GM23338 (cell line): Measurements from ENCODE around the gene MECP2. TPM values are rescaled to one million over a fixed set of nuclear protein-coding genes. Genes with fewer than 3 reads are reported as not detected.

Experiments
- ATAC-seq: fragments of 200-7000 bp; cut with Tn5 transposase; 3 replicates; pipeline ENCODE4 v1.9.1; 2020
- DNase-seq: peaks from one replicate; pipeline ENCODE4 v3.0.0-alpha.2; 2015; ENCODE audit warnings: low spot score
- H2AFZ ChIP-seq: fragments of 200-600 bp; sonication (generic); 2 replicates; pipeline ENCODE4 v1.8.0; 2016; ENCODE audit warnings: antibody characterized with exemption, mild to moderate bottlenecking, moderate library complexity
- H3F3A ChIP-seq: fragments of 200-600 bp; sonication (generic); replicated peaks from 2 replicates; pipeline ENCODE4 v1.8.0; 2017; ENCODE audit warnings: antibody characterized with exemption, mixed run types, low read depth
- H3K27ac ChIP-seq: fragments of 200-600 bp; sonication (generic); 2 replicates; pipeline ENCODE4 v1.6.1; 2016; ENCODE audit warnings: low read depth
- H3K27me3 ChIP-seq: fragments of 200-600 bp; sonication (generic); 2 replicates; pipeline ENCODE4 v1.8.0; 2016; ENCODE audit warnings: mild to moderate bottlenecking, mixed run types, moderate library complexity; ENCODE audit not compliant: insufficient read depth
- H3K36me3 ChIP-seq: fragments of 200-600 bp; sonication (generic); 2 replicates; pipeline ENCODE4 v1.8.0; 2016; ENCODE audit warnings: mild to moderate bottlenecking; ENCODE audit not compliant: insufficient read depth
- H3K4me1 ChIP-seq: fragments of 200-600 bp; sonication (generic); 2 replicates; pipeline ENCODE4 v1.8.0; 2016; ENCODE audit warnings: mild to moderate bottlenecking, moderate library complexity; ENCODE audit not compliant: insufficient read depth
- H3K4me2 ChIP-seq: fragments of 200-600 bp; sonication (generic); 2 replicates; pipeline ENCODE4 v1.7.1; 2017; ENCODE audit warnings: mixed run types
- H3K4me3 ChIP-seq: fragments of 200-600 bp; sonication (generic); 2 replicates; pipeline ENCODE4 v1.6.1; 2016; ENCODE audit warnings: mixed run types
- H3K79me2 ChIP-seq: fragments of 200-600 bp; sonication (generic); replicated peaks from 2 replicates; pipeline ENCODE4 v1.8.0; 2017; ENCODE audit warnings: mild to moderate bottlenecking; ENCODE audit not compliant: insufficient read depth
- H3K9me2 ChIP-seq: fragments of 200-600 bp; sonication (generic); 2 replicates; pipeline ENCODE4 v1.8.0; 2017; ENCODE audit not compliant: insufficient read depth
- H4K20me1 ChIP-seq: fragments of 200-600 bp; sonication (generic); replicated peaks from 2 replicates; pipeline ENCODE4 v1.8.0; 2017; ENCODE audit warnings: mild to moderate bottlenecking; ENCODE audit not compliant: insufficient read depth
- H3K27ac Mint-ChIP-seq: 2 replicates; pipeline ENCODE4 v1.8.0; 2020; ENCODE audit warnings: inconsistent platforms, mild to moderate bottlenecking, moderate library complexity, mixed read lengths
- H3K27me3 Mint-ChIP-seq: 3 replicates; pipeline ENCODE4 v1.8.0; 2022; ENCODE audit warnings: low read depth, mild to moderate bottlenecking, moderate library complexity, mixed read lengths, inconsistent platforms; ENCODE audit not compliant: insufficient read depth, poor library complexity
- H3K36me3 Mint-ChIP-seq: 3 replicates; pipeline ENCODE4 v1.8.0; 2021; ENCODE audit warnings: low read depth, mild to moderate bottlenecking, inconsistent platforms, moderate library complexity, mixed read lengths
- H3K4me1 Mint-ChIP-seq: 3 replicates; pipeline ENCODE4 v1.8.0; 2020; ENCODE audit warnings: mild to moderate bottlenecking, inconsistent platforms, mixed read lengths
- H3K4me3 Mint-ChIP-seq: 3 replicates; pipeline ENCODE4 v1.8.0; 2021; ENCODE audit warnings: moderate library complexity, mild to moderate bottlenecking, inconsistent platforms, mixed read lengths
- H3K9me3 Mint-ChIP-seq: 3 replicates; pipeline ENCODE4 v1.8.0; 2020; ENCODE audit warnings: moderate library complexity, mild to moderate bottlenecking, inconsistent platforms, mixed read lengths
- CREB1 ChIP-seq: fragments of 250-450 bp; sonication (Bioruptor Pico); IDR thresholded peaks from 2 replicates; pipeline ENCODE4 v1.5.0; 2020; ENCODE audit warnings: low read depth, mild to moderate bottlenecking, moderate library complexity
- EZH2 ChIP-seq: fragments of 200-600 bp; sonication (generic); IDR thresholded peaks from one replicate; pipeline ENCODE4 v1.8.0; 2017; ENCODE audit warnings: antibody characterized with exemption, mild to moderate bottlenecking, low read depth; ENCODE audit not compliant: unreplicated experiment
- EZH2phosphoT487 ChIP-seq: fragments of 200-600 bp; sonication (generic); IDR thresholded peaks from one replicate; pipeline ENCODE4 v1.8.1; 2018; ENCODE audit warnings: antibody characterized with exemption; ENCODE audit not compliant: unreplicated experiment
- JUNB ChIP-seq: IDR thresholded peaks from one replicate; pipeline ENCODE4 v1.6.1; 2016; ENCODE audit warnings: antibody characterized with exemption; ENCODE audit not compliant: unreplicated experiment
- NANOG ChIP-seq: IDR thresholded peaks from 2 replicates; pipeline ENCODE4 v1.6.1; 2016; ENCODE audit warnings: antibody characterized with exemption, borderline replicate concordance
- POLR2AphosphoS5 ChIP-seq: IDR thresholded peaks from 2 replicates; pipeline ENCODE4 v1.6.1; 2016; ENCODE audit warnings: antibody characterized with exemption, low read depth
- STAT1 ChIP-seq: IDR thresholded peaks from one replicate; pipeline ENCODE4 v1.6.1; 2016; ENCODE audit warnings: antibody characterized with exemption; ENCODE audit not compliant: unreplicated experiment
- ZNF114 ChIP-seq: fragments of 250-450 bp; sonication (Bioruptor Pico); IDR thresholded peaks from 2 replicates; pipeline ENCODE4 v1.5.0; 2020; ENCODE audit warnings: mild to moderate bottlenecking, moderate library complexity
- ZNF331 ChIP-seq: fragments of 250-450 bp; sonication (Bioruptor Pico); IDR thresholded peaks from 2 replicates; pipeline ENCODE4 v1.5.0; 2020; ENCODE audit warnings: low read depth, mild to moderate bottlenecking, moderate library complexity
- ZNF462 ChIP-seq: fragments of 250-450 bp; sonication (Bioruptor Pico); IDR thresholded peaks from 2 replicates; pipeline ENCODE4 v1.5.0; 2020; ENCODE audit warnings: mild to moderate bottlenecking, moderate library complexity
- polyA plus RNA-seq: library from polyadenylated mRNA; unstranded; fragments of >200 nt; fragmentation: Nextera tagmentation; extraction: Ambion mirVana; gene quantifications from 2 replicates; pipeline ENCODE4 v1.2.1, GENCODE V29; 2016
- total RNA-seq: library from RNA; depleted of rRNA; stranded (reverse); fragments of >200 nt; shearing (Covaris generic); gene quantifications from 2 replicates; pipeline ENCODE4 v1.2.3, GENCODE V29; 2014
- TF ChIP-seq, protein P1 (sequence below): IDR thresholded peaks from 2 replicates; pipeline ENCODE4 v1.6.1; 2016; ENCODE audit warnings: antibody characterized with exemption
- TF ChIP-seq, protein P2 (sequence below), 2 experiments: fragments of 200-600 bp in 1 of 2; sonication (generic) in 1 of 2; conservative IDR thresholded peaks; 2 replicates each; pipeline versions ENCODE4 v1.5.1 to v1.6.1; 2016 to 2017; ENCODE audit warnings: antibody characterized with exemption in 2 of 2, low read depth in 2 of 2, mild to moderate bottlenecking in 2 of 2, moderate library complexity in 1 of 2

The MECP2 gene
- total and polyA plus RNA-seq, 2 experiments from 2014 or later, result 27.7 to 32.7 TPM

- TF ChIP-seq JUNB, result no peak
- no peak for TF ChIP-seq ZNF331 (CRISPR knock-in tag)
- no peak for TF ChIP-seq CREB1 (CRISPR knock-in tag)
- TF ChIP-seq STAT1, result no peak
- no peak for TF ChIP-seq ZNF114 (CRISPR knock-in tag)
- TF ChIP-seq, protein P1, sequence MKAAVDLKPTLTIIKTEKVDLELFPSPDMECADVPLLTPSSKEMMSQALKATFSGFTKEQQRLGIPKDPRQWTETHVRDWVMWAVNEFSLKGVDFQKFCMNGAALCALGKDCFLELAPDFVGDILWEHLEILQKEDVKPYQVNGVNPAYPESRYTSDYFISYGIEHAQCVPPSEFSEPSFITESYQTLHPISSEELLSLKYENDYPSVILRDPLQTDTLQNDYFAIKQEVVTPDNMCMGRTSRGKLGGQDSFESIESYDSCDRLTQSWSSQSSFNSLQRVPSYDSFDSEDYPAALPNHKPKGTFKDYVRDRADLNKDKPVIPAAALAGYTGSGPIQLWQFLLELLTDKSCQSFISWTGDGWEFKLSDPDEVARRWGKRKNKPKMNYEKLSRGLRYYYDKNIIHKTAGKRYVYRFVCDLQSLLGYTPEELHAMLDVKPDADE, result no peak
- no peak for TF ChIP-seq EZH2
- TF ChIP-seq POLR2AphosphoS5, result no peak
- TF ChIP-seq EZH2phosphoT487, result no peak
Measured at GRCh38 chrX:154019633-154020528, 77.6 kb downstream of the MECP2 start, which contains the start of gene IRAK1 (continued).

DNA sequence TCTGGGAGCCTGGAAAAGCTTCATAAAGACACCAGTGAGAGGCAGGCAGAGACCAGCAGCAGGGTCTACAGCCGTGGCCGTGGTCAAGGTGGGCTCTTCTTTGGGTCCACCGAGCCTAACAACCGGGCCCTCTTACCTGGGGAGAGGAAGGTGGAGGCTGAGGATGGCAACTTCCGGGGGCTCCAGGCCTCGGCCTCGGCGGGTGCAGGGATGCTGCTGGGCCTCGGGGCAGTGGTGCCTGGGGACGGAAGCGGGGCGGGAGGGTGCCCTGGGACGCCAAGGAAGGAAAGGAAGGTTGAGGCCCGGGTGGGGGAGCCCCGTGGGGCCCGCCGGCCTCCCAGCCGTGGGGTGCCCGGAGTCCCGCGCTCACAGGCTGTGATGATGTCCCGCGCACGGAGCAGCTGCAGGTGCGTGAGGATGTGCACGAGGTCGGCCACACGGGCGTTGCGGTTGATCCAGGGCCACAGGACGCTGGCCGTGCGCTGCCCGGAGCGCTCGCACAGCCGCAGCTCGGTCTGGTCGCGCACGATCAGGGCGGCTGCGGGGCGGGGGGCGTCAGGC is 78.4 kb downstream of the MECP2 start:
- peak overlapping the region; percentile 64 for H3K4me2 ChIP-seq
- ATAC-seq, result peak; percentile 6; the same call in 2 of the 3 replicates
- H3K36me3 ChIP-seq, result no peaks in the 10 kb centered on the region
- H3K79me2 ChIP-seq, result no peaks in the 10 kb centered on the region
- no peaks in the 10 kb centered on the region for H4K20me1 ChIP-seq
- H3K27ac ChIP-seq, result no peak overlapping the region
- Mint-ChIP-seq H3K36me3 (peaks cover 13% of the 10 kb centered on the region; the same call in 2 of the 3 replicates), H3K9me3 (no peaks in the 10 kb centered on the region), H3K4me3 (peak overlapping the region; percentile 72), H3K27me3 (peaks cover 5% of the 10 kb centered on the region), H3K27ac (peak overlapping the region; percentile 67; the same call in 1 of the 2 replicates), H3K4me1 (peaks cover 35% of the 10 kb centered on the region)
- H3K27me3 ChIP-seq, result no peaks in the 10 kb centered on the region
- H2AFZ ChIP-seq, result no peak overlapping the region
- no peaks in the 10 kb centered on the region for H3F3A ChIP-seq
- H3K4me3 ChIP-seq, result peak overlapping the region; percentile 45; the same call in 1 of the 2 replicates
- H3K4me1 ChIP-seq, result peaks cover 6% of the 10 kb centered on the region; the same call in 1 of the 2 replicates
- peak; percentile 33 for DNase-seq
- no peaks in the 10 kb centered on the region for H3K9me2 ChIP-seq
- TF ChIP-seq, protein P2, sequence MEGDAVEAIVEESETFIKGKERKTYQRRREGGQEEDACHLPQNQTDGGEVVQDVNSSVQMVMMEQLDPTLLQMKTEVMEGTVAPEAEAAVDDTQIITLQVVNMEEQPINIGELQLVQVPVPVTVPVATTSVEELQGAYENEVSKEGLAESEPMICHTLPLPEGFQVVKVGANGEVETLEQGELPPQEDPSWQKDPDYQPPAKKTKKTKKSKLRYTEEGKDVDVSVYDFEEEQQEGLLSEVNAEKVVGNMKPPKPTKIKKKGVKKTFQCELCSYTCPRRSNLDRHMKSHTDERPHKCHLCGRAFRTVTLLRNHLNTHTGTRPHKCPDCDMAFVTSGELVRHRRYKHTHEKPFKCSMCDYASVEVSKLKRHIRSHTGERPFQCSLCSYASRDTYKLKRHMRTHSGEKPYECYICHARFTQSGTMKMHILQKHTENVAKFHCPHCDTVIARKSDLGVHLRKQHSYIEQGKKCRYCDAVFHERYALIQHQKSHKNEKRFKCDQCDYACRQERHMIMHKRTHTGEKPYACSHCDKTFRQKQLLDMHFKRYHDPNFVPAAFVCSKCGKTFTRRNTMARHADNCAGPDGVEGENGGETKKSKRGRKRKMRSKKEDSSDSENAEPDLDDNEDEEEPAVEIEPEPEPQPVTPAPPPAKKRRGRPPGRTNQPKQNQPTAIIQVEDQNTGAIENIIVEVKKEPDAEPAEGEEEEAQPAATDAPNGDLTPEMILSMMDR (conservative IDR thresholded peaks at IDR 0.05; ENCODE audit: low read depth in 2 of 2), result no peak
- TF ChIP-seq, protein P1, result no peak
- TF ChIP-seq EZH2phosphoT487, result no peak
- no peak for TF ChIP-seq ZNF462 (CRISPR knock-in tag)
- TF ChIP-seq NANOG, result no peak
- no peak for TF ChIP-seq POLR2AphosphoS5
